Stimulated activated CD4-positive, alpha-beta T cell treated with anti-CD3 and anti-CD28 coated beads, TNF-alpha, amount 100 ng/mL, for 24 hours (primary cell): Measurements from ENCODE around the gene SOST.
"Not testable (repeated sequence)": the region's sequence is repeated elsewhere in the genome, so short reads cannot be mapped to it uniquely, and the experiment has no call there.

Experiments used
- DNase-seq, 3 experiments: peaks; one replicate each; pipeline ENCODE4 v3.0.0-alpha.2; 2020; ENCODE audit warnings: low read depth in 3 of 3

SOST gene

GRCh38 chr17:43758497-43759174 is at the start of gene SOST:
SOST (minus strand) TSS chr17:43758791; CDS start chr17:43758741, 50 bp downstream.
- DNase-seq = no peak

- DNase-seq = no peak
Observed at GRCh38 chr17:43808076-43808475, 49.5 kb upstream of the SOST start.

- no peak for DNase-seq
Observed at GRCh38 chr17:43805117-43805516, 46.5 kb upstream of the SOST start.

GRCh38 chr17:43803758-43804157 is 45.2 kb upstream of the SOST start:
- no peak for DNase-seq

GRCh38 chr17:43801844-43802243 is 43.3 kb upstream of the SOST start:
- no peak for DNase-seq

- DNase-seq = no peak
Observed at GRCh38 chr17:43800736-43801135, 42.1 kb upstream of the SOST start.

GRCh38 chr17:43799047-43799446 is 40.5 kb upstream of the SOST start:
- DNase-seq = no peak

- not testable (repeated sequence) for DNase-seq
Observed at GRCh38 chr17:43798024-43798423, 39.4 kb upstream of the SOST start.

GRCh38 chr17:43792668-43793067 is 34.1 kb upstream of the SOST start:
- not testable (repeated sequence) for DNase-seq

- no peak for DNase-seq
Observed at GRCh38 chr17:43791589-43791988, 33.0 kb upstream of the SOST start.

- no peak for DNase-seq
Observed at GRCh38 chr17:43790311-43790940, 31.8 kb upstream of the SOST start.

- no peak for DNase-seq
Observed at GRCh38 chr17:43789482-43789881, 30.9 kb upstream of the SOST start.

GRCh38 chr17:43788540-43788939 is 29.9 kb upstream of the SOST start:
- no peak for DNase-seq

GRCh38 chr17:43787728-43788127 is 29.1 kb upstream of the SOST start:
- no peak for DNase-seq

- no peak for DNase-seq
Observed at GRCh38 chr17:43784628-43785101, 26.1 kb upstream of the SOST start.

GRCh38 chr17:43784068-43784467 is 25.5 kb upstream of the SOST start:
- no peak for DNase-seq

GRCh38 chr17:43782913-43783680 is 24.5 kb upstream of the SOST start:
- no peak for DNase-seq

GRCh38 chr17:43780135-43780534 is 21.5 kb upstream of the SOST start, which contains the start of gene CFAP97D1:
CFAP97D1 (plus strand) TSS chr17:43780435; CDS start chr17:43780463, 28 bp downstream.
- DNase-seq = no peak

- no peak for DNase-seq
Observed at GRCh38 chr17:43779145-43780125, 20.8 kb upstream of the SOST start.

GRCh38 chr17:43778337-43779144 is 19.9 kb upstream of the SOST start, which contains the start of gene DUSP3:
DUSP3 (minus strand) TSS chr17:43778977; CDS start chr17:43778924, 53 bp downstream.
- peak; percentile 38 to 70 (median 51) for DNase-seq
